ENCODE results near the gene HS6ST3.

Gene HS6ST3

DNA sequence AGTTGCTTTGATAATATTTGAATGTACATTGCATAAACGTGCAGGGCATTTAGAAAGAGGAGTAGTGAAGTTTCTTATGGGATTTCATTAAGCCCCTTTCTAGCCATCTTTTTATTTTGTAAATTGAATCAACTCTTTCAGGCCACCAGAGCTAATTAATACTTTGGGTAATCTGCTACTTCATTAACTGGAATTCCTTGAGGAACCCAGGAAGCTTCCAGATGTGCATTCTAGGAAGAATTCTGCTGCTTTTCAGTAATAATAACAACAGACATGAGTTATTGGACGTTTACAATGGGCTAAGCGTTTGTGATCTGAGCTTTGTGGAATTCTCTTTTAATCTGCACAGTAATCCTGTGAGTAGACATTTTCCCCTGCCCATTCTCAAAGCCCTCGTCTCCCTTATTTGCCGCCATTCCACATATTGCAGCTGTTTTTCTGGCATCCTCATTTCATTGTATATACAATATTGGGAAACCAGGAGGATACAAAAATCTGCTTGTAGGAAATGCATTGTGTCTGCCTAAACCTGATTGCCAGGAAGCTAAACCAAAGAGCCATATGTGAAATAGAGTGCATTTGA, 103.9 kb downstream of the HS6ST3 start:
- in situ Hi-C loops (cut with MboI; ENCODE audit: low sequenced_read_pairs, unreplicated experiment) = no loop called here
- no peak for DNase-seq (ENCODE audit: low spot score)
- no peak for TF ChIP-seq CTCF (IDR thresholded peaks at IDR 0.05; ENCODE audit: borderline replicate concordance, control extremely low read depth, extremely low read depth, insufficient read depth, missing control alignments)

GRCh38 chr13:96198038-96198437, 108.1 kb downstream of the HS6ST3 start:
- DNase-seq (ENCODE audit: low spot score) = no peak
- in situ Hi-C loops (cut with MboI; ENCODE audit: low sequenced_read_pairs, unreplicated experiment) = no loop called here

DNA sequence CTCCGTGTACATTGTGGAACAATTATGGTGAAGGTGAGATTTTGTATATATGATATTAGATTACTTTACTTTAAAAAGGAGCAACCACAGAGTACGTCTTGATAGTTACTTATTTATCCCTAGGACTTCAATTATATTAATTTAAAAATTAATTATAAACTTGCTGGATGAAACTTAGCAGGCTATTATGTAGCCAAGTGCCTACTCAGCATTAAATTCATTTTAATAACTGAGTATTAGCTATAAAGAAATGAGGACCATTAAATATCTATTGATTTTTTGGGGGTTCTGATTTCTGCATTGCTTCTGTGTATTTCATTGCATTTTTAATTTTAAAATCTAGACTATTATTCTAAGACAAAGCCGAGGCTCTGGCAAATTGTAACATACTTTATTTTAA, 109.4 kb downstream of the HS6ST3 start:
- DNase-seq (ENCODE audit: low spot score) = no peak
- in situ Hi-C loops (cut with MboI; ENCODE audit: low sequenced_read_pairs, unreplicated experiment) = no loop called here
- TF ChIP-seq CTCF (IDR thresholded peaks at IDR 0.05; ENCODE audit: borderline replicate concordance, control extremely low read depth, extremely low read depth, insufficient read depth, missing control alignments) = no peak

More at GRCh38 chr13:96198038-96198437, 108.1 kb downstream of the HS6ST3 start:
- TF ChIP-seq CTCF (IDR thresholded peaks at IDR 0.05; ENCODE audit: borderline replicate concordance, control extremely low read depth, extremely low read depth, insufficient read depth, missing control alignments) = no peak

DNA sequence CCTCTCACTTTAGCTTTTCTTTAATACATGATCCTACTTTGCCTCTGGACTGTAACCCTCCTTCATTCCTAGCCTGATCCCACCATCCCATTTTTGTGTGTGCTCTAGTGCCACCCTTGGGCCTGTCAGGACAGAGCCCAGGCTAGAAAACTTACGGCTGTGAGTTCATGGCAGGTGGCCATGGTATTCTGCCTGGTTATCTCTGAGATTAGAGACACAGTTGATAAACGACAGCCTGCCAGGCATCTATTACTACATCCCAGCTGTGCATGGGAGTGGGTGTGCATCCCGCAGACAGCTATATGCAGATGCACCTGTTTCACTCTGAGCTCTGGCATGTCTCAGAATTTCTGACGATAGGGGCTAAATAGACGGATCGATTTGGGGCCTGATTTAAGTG, 110.9 kb downstream of the HS6ST3 start:
- DNase-seq (ENCODE audit: low spot score) = no peak
- in situ Hi-C loops (cut with MboI; ENCODE audit: low sequenced_read_pairs, unreplicated experiment) = no loop called here
- TF ChIP-seq CTCF (IDR thresholded peaks at IDR 0.05; ENCODE audit: borderline replicate concordance, control extremely low read depth, extremely low read depth, insufficient read depth, missing control alignments) = no peak

DNA sequence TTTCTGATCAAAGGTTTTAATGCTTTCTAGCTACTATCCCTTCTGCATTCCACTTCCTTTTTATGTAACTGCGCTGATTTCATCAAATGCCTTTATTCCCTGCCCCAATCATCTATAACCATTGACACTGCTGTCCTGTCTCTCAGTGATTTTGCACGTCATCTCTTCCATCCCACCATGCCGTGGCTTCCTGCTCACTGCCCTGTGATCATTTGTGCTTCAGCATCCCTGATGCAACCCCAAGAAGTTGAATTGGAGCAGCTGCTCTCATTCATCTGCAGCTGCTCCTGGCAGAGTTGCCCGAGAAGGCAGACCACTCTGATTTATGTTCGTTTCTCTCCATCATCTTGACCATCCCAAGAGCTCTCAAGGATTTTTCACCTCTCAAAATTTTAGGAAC, 112.4 kb downstream of the HS6ST3 start:
- DNase-seq (ENCODE audit: low spot score) = no peak
- in situ Hi-C loops (cut with MboI; ENCODE audit: low sequenced_read_pairs, unreplicated experiment) = no loop called here
- no peak for TF ChIP-seq CTCF (IDR thresholded peaks at IDR 0.05; ENCODE audit: borderline replicate concordance, control extremely low read depth, extremely low read depth, insufficient read depth, missing control alignments)

- no peak for TF ChIP-seq CTCF (IDR thresholded peaks at IDR 0.05; ENCODE audit: borderline replicate concordance, control extremely low read depth, extremely low read depth, insufficient read depth, missing control alignments)
- DNase-seq (ENCODE audit: low spot score) = no peak
- in situ Hi-C loops (cut with MboI; ENCODE audit: low sequenced_read_pairs, unreplicated experiment) = no loop called here
Observed at GRCh38 chr13:96203471-96203870, 113.6 kb downstream of the HS6ST3 start.
